ENCODE results near the gene GOLGA2.
"Not testable (repeated sequence)": the region's sequence is repeated elsewhere in the genome, so short reads cannot be mapped to it uniquely, and the experiment has no call there.

GOLGA2 gene

DNA sequence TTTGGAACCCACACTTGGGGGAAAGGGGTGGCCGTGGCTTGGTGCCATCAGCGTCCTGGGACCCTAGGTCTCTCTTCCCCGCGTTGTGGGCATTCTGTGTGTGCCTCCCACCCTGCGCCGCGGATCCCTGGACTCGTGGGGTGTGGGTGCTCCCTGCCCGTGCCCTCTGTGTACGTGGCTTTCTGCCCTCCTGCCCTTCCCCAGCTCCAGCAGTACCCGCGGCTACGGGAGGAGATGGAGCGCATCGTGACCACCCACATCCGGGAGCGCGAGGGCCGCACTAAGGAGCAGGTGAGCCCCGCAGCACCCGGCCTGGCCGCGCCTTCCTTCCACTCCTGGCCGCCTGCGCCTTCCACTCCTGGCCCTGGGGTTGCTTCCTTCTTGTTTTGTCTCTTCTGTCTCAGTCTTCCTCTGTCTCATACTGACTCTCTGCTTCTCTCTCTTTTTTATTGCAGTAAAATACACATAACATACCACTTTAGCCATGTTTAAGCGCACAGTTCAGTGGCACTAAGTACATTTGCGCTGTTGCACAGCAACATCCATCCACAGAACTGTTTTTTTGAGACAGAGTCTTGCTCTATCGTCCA, 41.9 kb downstream of the GOLGA2 start:
- DNase-seq = no peak

- DNase-seq = no peak
These were observed 43.0 kb downstream of the GOLGA2 start for GRCh38 chr9:128232528-128233428.

GRCh38 chr9:128231638-128232527, 43.9 kb downstream of the GOLGA2 start:
- no peak for DNase-seq

GRCh38 chr9:128230897-128231296, 44.9 kb downstream of the GOLGA2 start:
- DNase-seq = not testable (repeated sequence)

- DNase-seq = no peak
These were observed 49.4 kb downstream of the GOLGA2 start for GRCh38 chr9:128226412-128226801.

DNA sequence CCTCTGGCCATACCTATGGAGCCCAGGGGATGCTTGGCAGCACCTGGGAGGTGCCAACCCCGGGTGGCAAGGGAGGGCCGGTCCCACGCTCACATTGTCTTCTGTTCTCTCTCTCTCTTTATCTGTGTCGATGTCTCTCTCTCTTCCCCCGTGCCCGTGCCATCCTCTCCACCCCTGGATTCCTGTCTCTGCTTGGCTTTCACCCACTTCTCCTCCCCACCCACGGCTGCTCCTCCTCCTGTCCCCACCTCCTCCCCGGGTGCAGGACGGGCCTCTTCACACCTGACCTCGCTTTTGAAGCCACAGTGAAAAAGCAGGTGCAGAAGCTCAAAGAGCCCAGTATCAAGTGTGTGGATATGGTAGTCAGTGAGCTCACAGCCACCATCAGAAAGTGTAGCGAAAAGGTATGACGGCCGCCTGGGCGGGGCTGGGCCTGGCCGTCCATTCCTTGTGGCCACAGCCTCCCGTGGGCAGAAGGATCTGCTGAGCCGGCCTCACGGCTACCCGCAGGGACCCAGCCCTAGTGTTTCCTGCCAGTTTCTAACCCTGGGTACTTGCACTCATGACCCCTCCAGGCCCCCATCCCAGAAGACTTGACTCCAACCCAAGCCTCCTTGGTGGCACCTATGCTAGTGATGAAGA, 49.9 kb downstream of the GOLGA2 start:
- no peak for DNase-seq

DNA sequence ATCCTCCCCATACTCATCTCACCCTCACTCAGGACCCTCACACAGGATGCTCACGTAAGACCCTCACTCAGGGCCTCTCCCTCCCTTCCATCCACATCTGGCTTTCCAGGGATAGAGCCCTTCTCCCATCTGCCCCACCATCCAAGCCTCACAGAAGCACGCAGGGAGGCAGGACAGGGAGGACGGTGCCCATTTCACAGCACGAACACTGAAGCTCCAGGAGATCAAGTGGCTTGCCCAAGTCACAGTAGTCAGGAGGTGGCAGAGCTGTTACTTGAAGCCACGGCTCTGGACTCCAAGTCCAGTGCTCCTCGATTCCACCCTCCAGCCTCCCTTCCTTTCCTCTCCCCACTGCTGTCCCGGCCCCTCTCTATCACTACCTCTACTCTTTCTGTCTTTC, 50.9 kb downstream of the GOLGA2 start:
- no peak for DNase-seq

- no peak for DNase-seq
These were observed 52.7 kb downstream of the GOLGA2 start for GRCh38 chr9:128222880-128223670.

GRCh38 chr9:128222026-128222425, 53.8 kb downstream of the GOLGA2 start:
- DNase-seq = no peak

DNA sequence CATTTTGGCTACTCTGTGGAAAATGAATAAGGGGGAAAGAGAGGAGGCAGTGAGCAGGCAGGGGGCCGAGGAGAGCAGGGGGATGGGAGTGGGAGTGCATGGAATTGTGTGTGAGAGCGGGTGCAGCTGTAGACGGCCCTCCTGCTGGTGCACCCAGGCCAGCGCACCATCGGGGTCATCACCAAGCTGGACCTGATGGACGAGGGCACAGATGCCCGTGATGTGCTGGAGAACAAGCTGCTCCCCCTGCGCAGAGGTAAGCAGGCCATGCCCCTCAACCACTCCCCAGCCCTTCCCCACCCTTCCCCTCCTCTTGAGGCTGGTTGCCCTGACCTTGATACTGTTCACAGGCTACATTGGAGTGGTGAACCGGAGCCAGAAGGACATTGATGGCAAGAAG, 56.0 kb downstream of the GOLGA2 start:
- DNase-seq = no peak

GRCh38 chr9:128218518-128219389, 57.1 kb downstream of the GOLGA2 start:
- DNase-seq = no peak

DNA sequence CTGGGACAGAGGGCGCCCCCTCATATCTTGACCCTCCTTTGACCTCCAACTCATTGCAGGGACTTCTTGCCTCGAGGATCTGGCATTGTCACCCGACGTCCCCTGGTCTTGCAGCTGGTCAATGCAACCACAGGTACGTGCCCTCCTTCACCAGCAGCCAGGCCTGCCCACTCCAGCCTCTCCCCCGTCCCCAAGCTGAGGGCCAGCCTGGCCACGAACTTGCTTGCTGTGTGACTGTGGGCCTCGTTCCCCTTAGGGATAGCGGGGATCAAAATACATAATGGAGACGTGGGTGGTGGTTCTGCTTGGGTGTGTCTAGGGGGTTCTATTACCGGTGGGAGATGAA, 57.7 kb downstream of the GOLGA2 start:
- DNase-seq = no peak

DNA sequence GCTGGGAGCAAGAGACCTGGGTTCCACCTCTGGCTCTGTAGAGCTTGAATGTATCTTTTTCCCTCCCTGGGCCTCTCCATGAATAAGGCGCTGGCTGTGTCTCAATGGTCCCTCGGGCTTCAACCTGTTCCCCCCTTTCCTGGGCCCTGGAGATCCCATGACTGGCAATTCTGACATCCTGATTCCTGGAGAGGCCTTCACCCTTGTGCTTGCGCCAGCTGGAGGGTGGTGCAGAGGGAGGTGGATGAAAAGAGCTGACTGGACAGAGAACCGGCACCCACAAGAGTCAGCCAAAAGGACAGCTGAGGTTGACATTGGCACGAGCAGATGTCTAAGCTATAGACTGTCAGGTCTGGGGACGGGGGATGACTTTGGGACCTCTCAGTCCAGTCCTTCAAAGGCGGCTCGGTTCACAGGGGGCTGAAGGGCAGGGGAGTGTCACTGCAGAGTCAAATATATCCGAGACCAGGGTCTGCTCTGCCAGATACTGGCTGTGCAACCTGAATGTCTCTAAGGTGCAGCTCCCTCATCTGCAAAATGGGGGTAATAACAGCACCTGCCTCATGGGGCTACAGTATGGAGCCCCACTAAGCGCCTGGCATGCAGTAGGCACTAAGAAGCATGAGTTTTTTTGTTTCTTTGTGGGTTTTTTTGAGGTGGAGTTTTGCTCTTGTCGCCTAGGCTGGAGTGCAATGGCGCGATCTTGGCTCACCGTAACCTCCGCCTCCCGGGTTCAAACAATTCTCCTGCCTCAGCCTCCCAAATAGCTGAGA, 58.8 kb downstream of the GOLGA2 start:
- no peak for DNase-seq

GRCh38 chr9:128215491-128216409, 60.1 kb downstream of the GOLGA2 start:
- DNase-seq = no peak

DNA sequence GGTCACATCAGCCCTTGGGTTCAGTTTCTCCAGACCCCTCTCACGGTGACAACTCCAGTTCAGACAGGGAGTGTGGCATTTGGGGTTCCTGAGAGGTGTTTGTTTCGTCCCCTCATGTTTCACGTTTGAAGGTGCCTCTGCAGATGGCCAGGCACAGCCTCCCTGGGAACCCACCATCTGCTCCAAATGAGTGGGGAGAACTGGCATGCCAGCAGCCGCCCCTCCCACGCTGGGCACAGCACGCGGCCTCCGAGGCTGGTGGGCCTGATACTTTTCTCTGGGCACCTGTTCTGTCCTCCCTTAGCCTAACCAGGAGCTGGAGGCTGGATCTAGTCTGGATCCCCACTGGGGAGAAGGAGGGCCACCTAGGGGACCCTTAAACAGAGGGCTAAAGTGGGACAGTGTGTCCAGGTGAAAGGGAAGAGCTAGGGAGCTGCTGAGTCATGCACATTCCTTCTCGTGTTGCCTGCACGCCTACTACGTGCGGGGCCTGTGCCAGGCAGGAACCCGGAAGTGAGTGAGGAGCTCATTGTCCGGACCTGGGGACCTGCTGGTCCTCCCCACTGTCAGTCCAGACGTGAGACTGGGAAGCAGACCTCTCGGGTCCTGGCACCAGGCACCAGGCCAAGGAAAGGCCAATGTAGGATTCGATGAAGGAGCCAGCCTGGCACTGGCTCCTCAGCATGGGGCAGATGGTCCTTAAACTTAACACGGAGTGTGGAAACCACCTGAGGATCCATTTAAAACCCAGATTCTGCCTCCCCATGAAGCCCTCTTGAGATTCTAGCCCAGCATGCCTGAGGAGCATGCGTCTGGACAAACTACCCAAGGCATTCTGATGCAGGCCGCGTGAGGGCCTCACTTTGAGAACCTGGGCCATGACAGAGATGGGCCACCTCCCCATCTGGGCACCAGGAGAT, 61.0 kb downstream of the GOLGA2 start:
- DNase-seq = no peak

GRCh38 chr9:128213746-128214497, 61.9 kb downstream of the GOLGA2 start:
- no peak for DNase-seq

DNA sequence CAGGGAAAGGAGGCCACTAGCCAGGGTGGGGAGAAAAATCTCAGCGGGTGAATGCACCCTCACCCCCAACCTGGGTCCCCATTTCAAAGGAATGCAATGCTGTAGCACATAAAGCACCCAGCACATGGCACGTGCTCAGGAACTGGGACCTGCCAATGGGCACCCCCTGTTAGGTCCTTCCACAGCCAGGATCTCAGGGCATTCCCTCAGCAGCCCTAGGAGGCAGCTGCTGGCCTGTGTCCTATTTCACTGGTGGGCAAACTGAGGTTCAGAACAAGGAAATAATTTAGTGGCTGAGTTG, 63.9 kb downstream of the GOLGA2 start:
- DNase-seq = no peak
